AML-193 (cell line): Measurements from ENCODE around the gene ELMO3.
A peak's percentile ranks its signal among the peaks of the same experiment; 100 is the strongest.

Source experiments
- DNase-seq, 2 experiments: peaks; one replicate each; lab custom pipeline; 2025; lab: John Stamatoyannopoulos, UW

ELMO3 gene, protein sequence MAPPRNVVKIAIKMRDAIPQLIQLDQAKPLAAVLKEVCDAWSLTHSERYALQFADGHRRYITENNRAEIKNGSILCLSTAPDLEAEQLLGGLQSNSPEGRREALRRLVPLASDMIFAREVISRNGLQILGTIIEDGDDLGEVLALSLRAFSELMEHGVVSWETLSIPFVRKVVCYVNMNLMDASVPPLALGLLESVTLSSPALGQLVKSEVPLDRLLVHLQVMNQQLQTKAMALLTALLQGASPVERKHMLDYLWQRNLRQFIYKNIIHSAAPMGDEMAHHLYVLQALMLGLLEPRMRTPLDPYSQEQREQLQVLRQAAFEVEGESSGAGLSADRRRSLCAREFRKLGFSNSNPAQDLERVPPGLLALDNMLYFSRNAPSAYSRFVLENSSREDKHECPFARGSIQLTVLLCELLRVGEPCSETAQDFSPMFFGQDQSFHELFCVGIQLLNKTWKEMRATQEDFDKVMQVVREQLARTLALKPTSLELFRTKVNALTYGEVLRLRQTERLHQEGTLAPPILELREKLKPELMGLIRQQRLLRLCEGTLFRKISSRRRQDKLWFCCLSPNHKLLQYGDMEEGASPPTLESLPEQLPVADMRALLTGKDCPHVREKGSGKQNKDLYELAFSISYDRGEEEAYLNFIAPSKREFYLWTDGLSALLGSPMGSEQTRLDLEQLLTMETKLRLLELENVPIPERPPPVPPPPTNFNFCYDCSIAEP

DNA sequence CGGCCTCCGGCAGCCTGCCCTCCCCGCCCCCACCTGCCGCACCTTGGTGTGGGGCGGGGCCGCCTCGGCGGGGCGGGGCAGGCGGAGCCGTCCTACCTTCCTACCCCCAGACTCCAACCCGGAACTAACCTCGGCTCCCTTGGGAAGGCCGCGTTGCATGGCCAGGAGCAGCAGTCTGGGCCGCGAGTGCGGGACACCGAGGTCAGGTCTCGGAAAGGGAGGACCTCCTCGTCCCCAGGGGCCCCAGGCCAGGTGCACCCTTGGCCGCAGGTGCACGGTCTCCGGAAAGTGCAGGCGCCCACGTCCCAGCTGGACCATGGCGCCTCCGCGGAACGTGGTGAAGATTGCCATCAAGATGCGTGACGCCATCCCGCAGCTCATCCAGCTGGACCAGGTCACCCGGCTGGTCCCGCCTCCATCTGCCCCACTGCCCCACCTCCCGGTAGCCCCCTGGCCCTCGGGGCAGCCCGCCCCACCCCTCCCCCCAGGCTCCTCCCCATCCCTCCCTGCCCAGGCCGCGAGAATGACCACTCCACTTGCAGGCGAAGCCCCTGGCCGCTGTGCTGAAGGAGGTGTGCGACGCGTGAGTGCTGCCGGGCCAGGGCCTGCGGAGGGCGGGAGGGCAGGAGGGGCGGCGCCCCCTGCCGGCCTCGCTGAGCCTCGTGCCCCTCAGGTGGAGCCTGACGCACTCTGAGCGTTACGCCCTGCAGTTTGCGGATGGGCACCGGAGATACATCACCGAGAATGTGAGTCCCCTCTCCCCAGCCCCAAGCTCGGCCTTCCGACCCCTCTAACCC is at the start of gene ELMO3:
ELMO3 (plus strand) TSS at position 121 of the 797 bp plus-strand sequence; CDS start at position 317, 196 bp downstream.
- no peak for DNase-seq

DNA sequence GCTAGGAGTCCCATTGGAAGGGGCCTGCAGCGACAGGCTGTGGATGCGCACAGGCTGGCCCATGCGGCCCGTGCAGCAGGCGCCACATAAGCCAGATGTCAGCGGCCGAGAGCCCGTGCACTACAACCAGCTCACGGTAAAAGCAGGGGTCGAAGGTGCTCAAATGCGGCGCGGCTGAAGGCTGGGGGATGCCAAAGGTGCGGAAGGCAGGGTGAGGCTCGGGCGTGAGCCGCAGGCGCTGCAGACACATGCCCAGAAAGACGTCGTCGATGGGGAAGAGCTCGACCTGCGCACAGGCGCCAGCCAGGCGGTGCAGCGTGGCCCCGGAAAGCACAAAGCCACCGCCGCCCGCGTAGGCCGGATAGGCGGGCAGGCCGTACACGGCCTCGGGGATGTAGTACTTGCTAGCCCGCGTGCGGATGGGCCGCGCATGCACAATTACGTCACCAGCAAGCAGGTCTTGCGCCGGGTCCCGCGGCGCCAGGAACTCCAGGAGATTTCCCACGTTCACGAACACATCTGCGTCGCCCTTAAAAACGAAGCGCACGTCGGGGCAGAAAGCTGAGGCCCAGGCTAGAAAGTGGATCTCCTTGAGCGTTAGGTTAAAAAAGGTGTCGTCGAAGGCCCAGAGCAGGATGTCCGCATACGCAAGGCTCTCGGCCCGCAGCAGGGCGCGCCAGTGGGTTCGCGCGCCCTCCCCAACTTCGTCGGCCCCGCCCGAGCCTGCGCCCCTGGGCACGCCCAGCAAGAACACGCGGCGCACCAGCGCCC is 49.5 kb upstream of the ELMO3 start:
- no peak for DNase-seq

DNA sequence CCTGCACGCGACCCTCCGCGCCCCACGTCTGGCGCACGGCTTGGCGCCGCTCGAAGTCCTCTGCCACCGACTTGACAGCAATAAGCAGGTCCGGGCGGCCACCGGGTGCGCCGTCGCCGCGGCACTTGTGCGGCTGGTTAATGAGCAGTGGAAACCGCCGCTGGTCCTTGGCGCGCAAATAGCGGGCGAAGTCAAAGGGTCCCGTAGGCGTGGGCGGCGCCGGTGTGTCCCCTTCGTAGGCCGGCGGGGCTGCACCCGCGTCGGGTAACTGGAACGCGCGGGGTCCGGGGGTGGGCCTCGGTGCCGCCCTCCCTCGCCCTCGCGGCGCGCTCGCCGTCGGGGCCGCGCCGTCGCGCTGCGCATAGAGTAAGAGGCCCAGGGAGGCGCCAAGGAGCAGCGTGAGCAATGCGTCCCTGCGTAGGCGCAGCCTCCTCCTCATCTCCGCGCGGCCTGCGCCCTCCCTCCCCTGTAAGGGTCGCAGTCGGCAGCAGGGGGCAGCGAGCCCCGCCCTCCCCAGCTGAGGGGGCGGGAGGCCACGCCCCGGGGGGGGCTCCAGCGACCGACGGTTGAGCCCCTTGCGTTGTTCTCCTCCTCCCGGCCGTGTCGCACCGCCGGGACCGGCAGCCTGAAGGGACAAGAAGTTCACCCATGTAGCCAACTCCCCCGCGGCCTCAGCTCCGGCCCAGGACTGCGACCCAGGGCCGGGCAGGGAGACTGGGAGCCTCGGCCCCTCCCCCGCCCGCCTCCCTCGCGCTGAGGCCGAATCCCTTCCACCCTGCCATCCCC is 48.7 kb upstream of the ELMO3 start:
- DNase-seq: no peak

DNA sequence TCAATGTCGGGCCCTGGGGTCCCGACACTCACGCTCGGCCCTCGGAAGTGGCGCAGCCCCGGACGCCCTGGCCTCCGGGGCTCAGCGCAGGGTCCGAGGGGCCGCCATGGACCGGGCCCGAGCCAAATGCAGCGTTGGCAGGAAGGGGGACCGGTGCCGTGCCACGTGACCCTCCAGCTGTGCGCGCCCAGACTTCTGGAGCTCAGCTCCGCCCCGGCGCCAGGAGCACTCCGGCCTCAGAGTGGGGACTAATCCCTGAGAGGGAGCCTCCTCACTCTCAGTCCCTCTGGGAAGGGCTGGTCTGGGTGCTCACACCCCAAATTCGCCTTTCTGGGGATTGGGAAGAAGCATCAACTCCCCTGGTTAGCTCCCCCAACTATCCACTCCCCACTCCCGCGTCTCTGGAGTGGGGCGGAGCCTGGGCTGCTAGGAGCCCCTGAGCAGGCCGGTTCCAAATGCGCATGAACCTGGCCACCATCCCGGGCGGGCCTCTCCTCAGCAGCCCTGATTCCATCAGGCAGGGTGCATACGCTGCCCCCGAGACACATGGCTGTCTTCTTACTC is 48.0 kb upstream of the ELMO3 start, which contains the start of gene B3GNT9:
B3GNT9 (minus strand) TSS at position 166 of the 564 bp plus-strand sequence. CDS start 513 bp downstream, outside the sequence.
- DNase-seq: no peak

DNA sequence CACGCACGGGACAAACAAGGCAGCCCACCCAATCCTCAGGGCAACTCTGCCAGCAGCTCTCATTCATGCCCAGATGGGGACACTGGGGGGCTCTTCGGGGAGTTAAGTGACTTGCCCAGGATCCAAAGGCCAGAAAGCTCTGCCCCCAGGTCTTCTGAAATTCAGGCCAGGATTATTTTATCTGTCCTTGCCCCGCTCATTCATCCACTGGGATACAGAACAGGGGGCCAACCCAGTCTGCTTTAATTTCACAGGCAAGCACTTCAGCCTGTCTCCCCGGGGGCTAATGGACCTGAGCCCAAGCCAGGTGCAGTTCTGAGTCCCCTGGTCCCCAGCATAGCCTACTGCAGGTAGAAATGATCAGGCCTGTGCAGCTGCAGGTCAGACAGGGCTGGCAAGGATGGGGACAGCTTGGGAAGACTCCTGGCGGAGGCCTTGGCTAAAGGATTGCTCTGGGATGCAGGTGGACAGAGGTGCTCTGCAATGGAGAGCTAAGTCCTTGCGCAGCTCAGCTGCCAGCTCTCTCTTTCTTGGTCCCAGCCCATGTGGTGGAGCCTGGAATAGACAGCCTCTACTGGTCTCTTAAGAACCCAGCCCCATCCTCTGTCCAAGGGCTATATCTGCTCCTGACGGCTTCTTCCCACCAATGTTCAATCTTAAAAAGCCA is 47.4 kb upstream of the ELMO3 start:
- no peak for DNase-seq

DNA sequence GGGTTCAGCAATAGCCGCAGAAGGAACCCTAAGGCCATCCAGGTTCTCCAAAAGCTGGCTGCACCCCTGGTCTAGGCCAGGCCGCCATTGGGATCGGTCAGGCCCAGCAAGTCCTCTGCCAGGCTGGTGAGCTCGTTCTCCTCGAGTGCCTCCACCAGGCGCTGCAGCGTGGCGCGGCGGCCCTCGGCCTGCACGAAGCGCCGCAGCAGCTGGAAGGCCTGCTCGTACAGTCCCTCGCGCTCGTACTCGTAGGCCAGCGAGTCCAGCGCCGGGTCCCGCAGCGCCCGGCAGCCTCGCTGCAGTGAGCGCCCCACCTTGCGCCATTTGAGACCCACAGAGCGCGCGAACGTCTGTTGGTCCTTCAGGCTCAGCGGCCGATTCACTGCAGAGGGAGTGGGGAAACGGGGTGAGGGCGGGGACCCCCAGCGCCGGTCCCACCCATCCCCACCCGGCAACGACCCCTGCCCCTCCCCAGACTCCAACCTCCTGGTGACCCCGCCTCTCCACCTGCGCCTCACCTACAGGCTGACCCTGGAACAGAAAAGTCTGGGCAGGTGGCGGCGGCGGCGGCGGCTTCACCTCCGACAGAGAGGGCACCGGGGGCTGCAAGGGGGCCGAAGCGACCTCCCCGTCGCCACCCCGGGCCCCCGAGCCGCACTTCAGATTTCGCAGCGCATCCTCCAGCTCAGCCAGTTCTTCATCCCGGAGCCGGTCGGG is 44.2 kb upstream of the ELMO3 start:
- DNase-seq: no peak

DNA sequence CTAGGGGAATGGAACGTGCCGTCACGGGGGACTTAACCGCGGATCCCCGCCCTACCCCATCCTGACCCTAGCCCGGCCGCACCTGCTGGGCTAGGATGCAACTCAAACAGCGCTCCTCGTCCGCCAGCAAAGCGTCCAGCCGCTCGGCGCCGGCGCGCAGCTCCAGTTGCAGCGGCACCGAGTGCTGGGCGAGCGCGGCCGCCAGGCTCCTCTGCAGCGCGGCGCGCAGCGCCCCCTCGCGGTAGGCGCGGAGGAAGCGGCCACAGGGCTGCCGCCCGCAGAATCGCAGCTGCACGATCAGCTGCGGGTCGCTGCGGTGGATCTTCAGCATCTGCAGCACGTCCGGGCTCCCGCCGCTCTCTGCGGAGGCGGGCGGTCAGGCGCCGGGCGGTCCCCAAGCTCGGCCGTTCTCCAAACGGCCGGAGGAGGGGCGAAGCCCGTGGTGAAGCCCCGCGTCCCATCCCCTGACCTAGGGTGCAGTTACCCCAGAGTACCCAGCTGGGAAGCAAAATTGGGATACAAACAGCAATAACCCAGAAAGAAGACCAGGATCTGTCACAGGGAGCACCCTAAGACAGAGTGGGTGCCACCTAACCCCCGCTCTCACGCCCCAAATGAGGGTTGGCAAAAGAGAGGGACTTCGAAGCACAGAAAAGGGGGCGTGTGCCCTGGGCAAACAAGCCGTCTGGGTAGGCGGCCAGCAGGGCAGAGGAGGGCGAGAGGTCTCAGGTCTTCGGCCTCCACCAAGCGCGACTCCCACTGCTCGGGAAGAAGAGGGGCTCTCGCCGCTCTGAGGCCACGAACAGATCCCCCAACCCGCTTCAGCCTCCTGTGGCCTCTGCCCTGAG is 43.4 kb upstream of the ELMO3 start:
- peak; percentile 59 to 61 for DNase-seq

DNA sequence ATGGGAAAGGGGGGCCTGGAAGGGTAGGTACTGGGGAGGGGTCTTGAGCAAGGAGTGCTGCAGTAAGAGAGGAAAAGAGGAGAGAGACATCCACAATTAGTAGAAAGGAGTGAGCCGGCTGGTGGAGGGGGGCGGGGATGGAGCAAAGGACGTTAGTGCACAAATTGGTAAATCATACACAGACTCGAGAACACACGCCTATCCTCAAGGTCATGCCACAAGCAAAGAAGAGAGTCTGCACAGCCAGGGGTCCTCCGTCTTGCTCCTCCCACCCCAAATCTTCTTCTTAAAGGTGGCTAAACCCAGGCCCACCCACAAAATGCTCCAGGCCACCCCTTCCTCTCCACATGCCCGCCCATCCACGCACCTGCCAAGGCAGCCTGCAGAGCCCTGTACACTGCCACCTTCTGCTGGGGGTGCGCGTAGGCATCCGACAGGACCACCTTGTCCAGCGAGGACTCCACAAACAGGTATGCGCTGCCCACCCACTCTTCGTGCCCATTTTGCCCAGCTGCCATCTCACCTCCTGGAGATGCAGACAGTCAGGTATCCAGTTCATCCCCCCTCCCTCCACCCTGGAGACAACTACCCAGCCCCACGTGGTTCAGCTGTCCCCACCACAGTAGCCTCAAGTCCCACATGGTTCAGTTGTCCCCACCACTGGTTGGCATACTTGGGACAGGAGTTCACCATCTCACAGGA is 42.6 kb upstream of the ELMO3 start:
- no peak for DNase-seq

DNA sequence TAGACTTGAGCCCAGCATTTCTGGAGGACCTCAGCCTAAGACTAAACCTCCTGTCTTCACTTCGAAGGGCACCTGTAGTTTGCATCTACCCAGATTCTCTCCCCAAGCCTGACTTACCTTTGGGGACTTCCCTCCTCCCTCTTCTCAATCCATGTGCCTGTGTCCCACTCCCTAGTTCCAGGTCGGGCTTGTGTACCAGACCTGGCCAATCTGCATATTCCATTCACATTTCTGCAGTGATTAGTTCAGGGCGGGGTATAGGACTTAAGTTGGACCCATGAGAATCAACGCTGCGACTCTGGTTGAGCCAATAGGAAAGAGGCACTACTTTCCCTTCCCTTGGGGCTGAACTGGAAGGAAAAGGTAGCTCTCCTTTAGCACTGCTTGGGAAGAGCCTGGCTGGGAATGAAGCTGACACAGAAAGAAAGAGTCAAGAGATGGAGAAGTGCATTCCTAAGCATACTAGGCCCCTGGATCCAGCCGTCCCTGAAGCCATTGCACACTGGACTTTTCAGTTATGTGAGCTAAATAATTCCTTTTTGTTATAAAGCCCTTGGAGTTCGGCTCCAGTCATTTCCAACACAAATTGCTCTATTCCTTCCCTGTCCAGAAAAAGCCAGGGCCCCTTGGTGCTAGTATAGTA is 41.7 kb upstream of the ELMO3 start:
- DNase-seq: no peak

DNA sequence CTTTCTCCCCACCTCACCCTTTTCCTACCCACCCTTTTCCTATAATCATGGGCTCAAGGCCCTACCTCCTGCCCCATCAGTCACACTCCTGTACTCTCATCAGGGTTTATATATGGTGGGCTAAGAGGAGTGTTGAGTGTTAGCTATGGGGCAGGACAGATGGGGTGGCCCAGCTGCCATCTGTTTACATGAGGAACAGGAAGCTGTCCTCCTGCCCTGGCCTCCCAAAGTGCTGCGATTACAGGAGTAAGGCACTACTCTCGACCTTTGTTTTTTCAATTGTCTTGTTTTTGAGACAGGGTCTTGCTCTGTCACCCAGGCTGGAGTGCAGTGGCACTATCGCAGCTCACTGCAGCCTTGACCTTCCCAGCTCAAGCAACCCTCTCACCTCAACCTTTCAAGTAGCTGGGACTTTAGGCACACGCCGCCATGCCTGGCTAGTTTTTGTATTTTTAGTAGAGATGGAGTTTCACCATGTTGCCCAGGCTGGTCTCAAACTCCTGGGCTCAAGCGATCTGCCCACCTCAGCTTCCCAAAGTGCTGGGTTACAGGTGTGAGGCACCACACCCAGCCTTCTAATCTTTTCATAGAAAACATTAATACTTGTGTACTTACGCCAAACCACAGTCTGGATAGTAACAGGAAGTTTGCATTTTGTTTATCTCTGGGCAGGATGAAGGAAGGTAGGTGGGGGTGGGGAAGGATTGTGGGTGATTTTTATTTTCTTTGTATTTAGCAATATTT is 40.9 kb upstream of the ELMO3 start:
- no peak for DNase-seq

DNA sequence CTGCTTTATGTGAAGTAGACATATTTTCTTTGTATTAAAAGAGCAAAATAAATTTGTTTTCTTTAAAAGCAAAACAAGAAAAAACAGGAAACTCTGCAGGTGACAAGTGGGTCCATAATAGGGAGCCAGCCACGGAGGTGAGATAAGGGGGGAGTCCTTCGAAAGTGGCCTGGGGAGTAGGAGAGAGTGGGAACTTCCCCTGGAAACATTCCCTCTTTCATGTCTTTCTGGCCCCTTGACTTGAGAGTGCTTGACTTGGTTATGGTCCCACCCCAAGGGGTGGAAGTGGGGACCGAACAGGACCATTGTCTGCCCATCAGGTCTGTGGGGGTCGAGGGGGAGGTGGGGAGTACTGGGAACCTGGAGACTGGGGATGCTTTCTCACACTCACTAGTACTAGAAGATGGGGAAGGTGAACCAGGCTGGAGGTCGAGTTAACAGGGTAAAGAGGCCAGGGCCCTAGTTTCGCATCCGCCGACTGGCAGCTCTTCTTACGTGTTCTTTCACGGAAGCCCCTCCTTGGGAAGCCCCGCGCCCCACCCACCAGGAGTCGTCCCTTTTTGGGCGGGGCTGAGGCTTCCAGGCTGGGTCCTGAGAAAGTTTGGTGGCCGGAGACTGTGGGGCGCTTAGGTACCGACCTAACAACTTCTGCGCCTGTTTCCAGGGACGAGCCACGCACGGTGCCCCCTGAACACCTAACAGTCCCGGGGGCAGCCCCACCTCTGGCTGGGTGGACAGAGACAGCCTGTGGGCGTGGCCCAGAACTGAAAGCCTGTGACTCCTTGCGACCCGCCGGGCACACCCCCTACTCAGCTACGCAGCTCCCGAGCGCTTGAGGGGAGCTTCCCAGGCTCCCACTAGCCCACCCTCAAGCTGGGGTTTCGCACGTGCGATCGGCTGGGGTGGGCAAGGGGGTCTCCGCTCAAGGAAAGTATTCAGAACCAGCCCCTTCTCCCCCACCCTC is 40.0 kb upstream of the ELMO3 start:
- DNase-seq: peak in 1 of 2 experiments; percentile 16

DNA sequence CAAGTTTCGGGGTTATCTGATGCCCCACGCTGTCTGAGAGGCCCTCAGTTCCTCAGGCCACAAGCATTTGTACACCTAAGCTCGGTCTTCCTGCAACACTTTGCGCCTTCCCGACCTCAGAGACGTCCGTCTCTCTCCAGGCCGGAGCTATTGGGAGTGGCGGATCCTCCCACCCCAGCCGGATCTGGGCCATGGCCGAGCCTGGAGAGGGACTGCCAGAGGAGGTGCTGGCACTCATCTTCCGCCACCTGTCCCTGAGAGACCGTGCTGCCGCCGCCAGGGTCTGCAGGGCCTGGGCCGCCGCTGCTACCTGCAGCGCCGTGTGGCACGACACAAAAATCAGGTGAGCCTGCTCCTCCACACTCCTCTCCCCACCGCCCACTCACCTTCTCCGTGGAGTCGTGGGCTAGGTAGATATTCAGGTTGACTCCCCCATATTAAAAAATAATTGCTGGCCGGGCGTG is 37.3 kb upstream of the ELMO3 start:
- no peak for DNase-seq

DNA sequence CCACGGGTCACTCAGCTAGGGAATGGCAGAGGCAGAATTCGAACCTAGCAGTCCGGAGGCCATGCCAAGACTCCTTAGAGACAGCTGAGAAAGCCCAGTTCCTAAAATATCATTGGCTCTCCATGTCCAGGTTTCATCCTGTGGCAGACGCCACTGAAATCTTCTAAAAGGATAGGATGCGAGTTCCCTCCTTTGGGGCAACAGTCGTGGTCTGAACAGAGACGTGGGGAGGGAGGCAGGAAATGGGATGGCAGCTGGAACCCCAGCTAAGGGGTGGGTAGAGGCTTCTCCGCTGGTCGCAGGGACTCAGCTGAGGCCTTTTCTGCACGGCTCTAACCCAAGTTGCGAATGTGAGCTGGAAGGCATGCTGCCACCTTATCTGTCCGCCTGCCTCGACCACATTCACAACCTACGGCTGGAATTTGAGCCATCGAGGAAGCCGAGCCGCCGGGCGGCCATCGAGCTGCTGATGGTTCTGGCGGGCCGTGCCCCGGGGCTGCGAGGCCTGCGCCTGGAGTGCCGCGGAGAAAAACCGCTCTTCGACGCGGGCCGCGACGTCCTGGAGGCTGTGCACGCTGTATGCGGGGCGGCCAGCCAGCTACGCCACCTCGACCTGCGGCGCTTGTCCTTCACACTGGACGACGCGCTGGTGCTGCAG is 36.3 kb upstream of the ELMO3 start:
- DNase-seq: no peak

DNA sequence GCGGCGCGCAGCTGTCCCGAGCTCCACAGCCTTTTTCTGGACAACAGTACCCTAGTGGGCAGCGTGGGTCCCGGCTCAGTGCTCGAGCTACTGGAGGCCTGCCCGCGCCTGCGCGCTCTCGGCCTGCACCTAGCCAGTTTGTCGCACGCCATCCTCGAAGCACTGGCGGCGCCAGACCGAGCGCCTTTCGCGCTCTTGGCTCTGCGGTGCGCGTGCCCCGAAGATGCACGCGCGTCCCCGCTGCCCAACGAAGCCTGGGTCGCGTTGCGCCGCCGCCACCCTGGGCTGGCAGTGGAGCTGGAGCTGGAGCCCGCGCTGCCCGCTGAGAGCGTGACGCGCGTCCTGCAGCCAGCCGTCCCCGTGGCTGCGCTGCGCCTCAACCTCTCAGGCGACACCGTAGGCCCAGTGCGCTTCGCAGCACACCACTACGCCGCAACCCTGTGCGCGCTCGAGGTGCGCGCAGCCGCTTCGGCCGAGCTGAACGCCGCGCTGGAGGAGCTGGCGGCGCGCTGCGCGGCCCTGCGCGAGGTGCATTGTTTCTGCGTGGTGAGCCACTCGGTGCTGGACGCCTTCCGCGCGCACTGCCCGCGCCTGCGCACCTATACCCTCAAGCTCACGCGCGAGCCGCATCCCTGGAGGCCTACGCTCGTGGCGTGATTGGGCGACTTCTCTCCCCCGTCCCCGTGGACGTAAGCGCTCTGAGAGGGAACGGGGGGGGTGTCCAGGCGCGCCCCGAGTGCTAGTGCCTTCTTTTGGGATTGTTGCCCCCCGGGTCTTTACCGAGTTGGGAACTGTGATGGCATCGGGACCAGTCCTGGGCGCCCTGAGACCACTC is 35.5 kb upstream of the ELMO3 start:
- DNase-seq: no peak
